ENCODE results near the gene BAIAP2. TPM values are rescaled to one million over a fixed set of nuclear protein-coding genes. Genes with fewer than 3 reads are reported as not detected.

BAIAP2 gene, protein sequence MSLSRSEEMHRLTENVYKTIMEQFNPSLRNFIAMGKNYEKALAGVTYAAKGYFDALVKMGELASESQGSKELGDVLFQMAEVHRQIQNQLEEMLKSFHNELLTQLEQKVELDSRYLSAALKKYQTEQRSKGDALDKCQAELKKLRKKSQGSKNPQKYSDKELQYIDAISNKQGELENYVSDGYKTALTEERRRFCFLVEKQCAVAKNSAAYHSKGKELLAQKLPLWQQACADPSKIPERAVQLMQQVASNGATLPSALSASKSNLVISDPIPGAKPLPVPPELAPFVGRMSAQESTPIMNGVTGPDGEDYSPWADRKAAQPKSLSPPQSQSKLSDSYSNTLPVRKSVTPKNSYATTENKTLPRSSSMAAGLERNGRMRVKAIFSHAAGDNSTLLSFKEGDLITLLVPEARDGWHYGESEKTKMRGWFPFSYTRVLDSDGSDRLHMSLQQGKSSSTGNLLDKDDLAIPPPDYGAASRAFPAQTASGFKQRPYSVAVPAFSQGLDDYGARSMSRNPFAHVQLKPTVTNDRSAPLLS
- total RNA-seq (10 to 100 TPM; 20.5 to 39.5 (median 33.8) TPM), polyA plus RNA-seq (31.8 TPM)
- long read RNA-seq, donor 1, transcript BAIAP2-201 (14 exons, 1,939 nt) = major isoform, 7 of 40 reads
- long read RNA-seq, donor 1, partial matches to known transcripts = 15 of 40 reads
- long read RNA-seq, donor 1, other reads (novel, unspliced or antisense) = 16 of 40 reads
- long read RNA-seq, donor 2, transcript BAIAP2-204 (14 exons, 2,095 nt) = major isoform, 12 of 35 reads
- long read RNA-seq, donor 2, partial matches to known transcripts = 9 of 35 reads
- long read RNA-seq, donor 2, other reads (novel, unspliced or antisense) = 11 of 35 reads
- long read RNA-seq, donor 3, transcript BAIAP2-201 (14 exons, 1,939 nt) = major isoform, 9 of 55 reads
- long read RNA-seq, donor 3, transcript BAIAP2-204 (14 exons, 2,095 nt) = minor isoform, 6 of 55 reads
- long read RNA-seq, donor 3, partial matches to known transcripts = 15 of 55 reads
- long read RNA-seq, donor 3, other reads (novel, unspliced or antisense) = 24 of 55 reads
- long read RNA-seq, donor 4, transcript BAIAP2-204 (14 exons, 2,095 nt) = major isoform, 7 of 39 reads
- long read RNA-seq, donor 4, partial matches to known transcripts = 9 of 39 reads
- long read RNA-seq, donor 4, other reads (novel, unspliced or antisense) = 19 of 39 reads

GRCh38 chr17:81034779-81035520, at the start of gene BAIAP2:
Gene BAIAP2, plus strand, starts transcription at chr17:81035151. Its CDS starts 104 bp downstream, at chr17:81035255.
- peak; percentile 77 to 80 for ATAC-seq
- H3K4me3 ChIP-seq (ENCODE audit: low read length) = peak within 1 kb of the TSS; percentile 87
- peaks cover 29% of the 10 kb centered on the region for H3K4me1 ChIP-seq (ENCODE audit: control insufficient read depth, insufficient read depth, low read length)
- WGBS = under 1% methylated on average over 91 of the region's 92 CpGs
- DNase-seq = peak; percentile 97 to 99 (median 99)
- H3K9me3 ChIP-seq (ENCODE audit: control insufficient read depth, low read length) = no peaks in the 10 kb centered on the region
- H3K27ac ChIP-seq (ENCODE audit: low read length) = peak within 1 kb of the TSS; percentile 53
- intact Hi-C loops (cut with DNase I) = no loop called here
- no peaks in the 10 kb centered on the region for H3K27me3 ChIP-seq (ENCODE audit: control insufficient read depth, insufficient read depth)

- DNase-seq = peak in 1 of 3 donors; percentile 37
- WGBS = 80% methylated on average over 7 of the region's 7 CpGs
- Histone ChIP-seq H3K27ac (ENCODE audit: low read length) (no peak overlapping the region), H3K4me3 (ENCODE audit: low read length) (no peak overlapping the region), H3K9me3 (ENCODE audit: control insufficient read depth, low read length) (no peaks in the 10 kb centered on the region), H3K4me1 (ENCODE audit: control insufficient read depth, insufficient read depth, low read length) (no peaks in the 10 kb centered on the region), H3K27me3 (ENCODE audit: control insufficient read depth, insufficient read depth) (no peaks in the 10 kb centered on the region)
- intact Hi-C loops (cut with DNase I) = loop anchor here in 1 of 4 donors (10.0 kb wide), 1 partner anchor 119 kb away; no protein-coding TSS in a partner anchor
- no peak for ATAC-seq
Observed at GRCh38 chr17:80986046-80986445, 48.9 kb upstream of the BAIAP2 start.

GRCh38 chr17:80986816-80987475, 48.0 kb upstream of the BAIAP2 start:
- Histone ChIP-seq H3K27ac (ENCODE audit: low read length) (no peak overlapping the region), H3K9me3 (ENCODE audit: control insufficient read depth, low read length) (no peaks in the 10 kb centered on the region), H3K4me1 (ENCODE audit: control insufficient read depth, insufficient read depth, low read length) (no peaks in the 10 kb centered on the region), H3K27me3 (ENCODE audit: control insufficient read depth, insufficient read depth) (no peaks in the 10 kb centered on the region), H3K4me3 (ENCODE audit: low read length) (no peak overlapping the region)
- peak in 2 of 3 donors; percentile 72 to 82 for DNase-seq
- intact Hi-C loops (cut with DNase I) = loop anchor here in 1 of 4 donors (10.0 kb wide), 1 partner anchor 118 kb away; no protein-coding TSS in a partner anchor
- WGBS = 58% methylated on average over 18 of the region's 18 CpGs
- peak in 1 of 2 donors; percentile 37 for ATAC-seq

GRCh38 chr17:80987941-80988461, 47.0 kb upstream of the BAIAP2 start:
- Histone ChIP-seq H3K27ac (ENCODE audit: low read length) (no peak overlapping the region), H3K9me3 (ENCODE audit: control insufficient read depth, low read length) (no peaks in the 10 kb centered on the region), H3K4me1 (ENCODE audit: control insufficient read depth, insufficient read depth, low read length) (peaks cover 3% of the 10 kb centered on the region), H3K4me3 (ENCODE audit: low read length) (no peak overlapping the region), H3K27me3 (ENCODE audit: control insufficient read depth, insufficient read depth) (no peaks in the 10 kb centered on the region)
- intact Hi-C loops (cut with DNase I) = loop anchor here in 1 of 4 donors (10.0 kb wide), 1 partner anchor 117 kb away; no protein-coding TSS in a partner anchor
- ATAC-seq (no peak), DNase-seq (peak in 2 of 3 donors; percentile 39 to 59)
- whole genome bisulfite sequencing = 71% methylated on average over 16 of the region's 16 CpGs

DNA sequence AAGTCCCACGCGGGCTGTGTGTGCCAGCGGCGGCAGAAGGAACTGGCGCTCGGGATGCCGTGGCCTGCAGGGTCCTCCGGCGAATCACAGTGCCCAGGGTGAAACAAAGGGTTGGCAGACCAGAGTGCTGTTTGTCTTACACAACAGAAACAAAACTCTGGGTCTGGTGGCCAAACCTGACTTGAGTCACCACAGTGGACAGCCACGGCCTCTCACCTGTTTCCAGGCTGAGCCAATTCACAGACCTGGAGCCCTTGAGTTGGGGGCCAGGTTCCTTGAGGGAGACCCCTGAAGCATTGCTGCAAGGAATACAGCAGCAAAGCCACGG, 45.4 kb upstream of the BAIAP2 start:
- peak in 1 of 3 donors; percentile 4 for DNase-seq
- 68% methylated on average over 11 of the region's 11 CpGs for WGBS
- H3K4me1 ChIP-seq (ENCODE audit: control insufficient read depth, insufficient read depth, low read length) = peaks cover 5% of the 10 kb centered on the region
- intact Hi-C loops (cut with DNase I) = loop anchor here in 1 of 4 donors (10.0 kb wide), 1 partner anchor 115 kb away; no protein-coding TSS in a partner anchor
- no peak for ATAC-seq
- no peak overlapping the region for H3K27ac ChIP-seq (ENCODE audit: low read length)
- H3K4me3 ChIP-seq (ENCODE audit: low read length) = no peak overlapping the region
- H3K9me3 ChIP-seq (ENCODE audit: control insufficient read depth, low read length) = no peaks in the 10 kb centered on the region
- no peaks in the 10 kb centered on the region for H3K27me3 ChIP-seq (ENCODE audit: control insufficient read depth, insufficient read depth)

- DNase-seq (peak in 2 of 3 donors; percentile 24 to 44), ATAC-seq (no peak)
- intact Hi-C loops (cut with DNase I) = no loop called here
- 43% methylated on average over 22 of the region's 22 CpGs for WGBS
- H3K27me3 ChIP-seq (ENCODE audit: control insufficient read depth, insufficient read depth) = no peaks in the 10 kb centered on the region
- no peak overlapping the region for H3K27ac ChIP-seq (ENCODE audit: low read length)
- peak overlapping the region; percentile 97 for H3K4me3 ChIP-seq (ENCODE audit: low read length)
- no peaks in the 10 kb centered on the region for H3K9me3 ChIP-seq (ENCODE audit: control insufficient read depth, low read length)
- H3K4me1 ChIP-seq (ENCODE audit: control insufficient read depth, insufficient read depth, low read length) = peaks cover 5% of the 10 kb centered on the region
Observed at GRCh38 chr17:80990921-80991644, 43.9 kb upstream of the BAIAP2 start.

DNA sequence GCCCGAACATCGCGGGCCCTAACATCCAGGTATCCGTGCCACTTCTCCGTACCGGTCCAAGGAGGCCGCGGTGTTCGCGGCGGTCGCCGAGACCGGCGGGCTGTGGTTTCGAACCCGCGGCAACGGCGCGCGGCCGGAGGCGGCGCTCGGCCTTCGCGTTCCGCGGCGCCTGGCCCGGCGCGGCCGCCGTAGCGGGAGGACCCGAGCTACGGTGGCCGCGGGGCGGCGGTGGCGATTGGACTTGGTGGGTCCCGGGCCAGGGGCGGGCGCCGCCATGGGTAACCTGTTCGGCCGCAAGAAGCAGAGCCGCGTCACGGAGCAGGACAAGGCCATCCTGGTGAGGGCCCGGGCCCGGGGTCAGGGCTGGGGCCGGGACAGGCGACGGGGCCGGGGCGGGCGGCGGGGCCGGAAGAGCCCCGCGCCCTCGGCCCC, 43.3 kb upstream of the BAIAP2 start, which contains the start of gene CHMP6:
TSS of gene CHMP6 (plus strand) at position 197 of the 432 bp plus-strand sequence. CDS start at position 275, 78 bp downstream.
- no peaks in the 10 kb centered on the region for H3K27me3 ChIP-seq (ENCODE audit: control insufficient read depth, insufficient read depth)
- H3K27ac ChIP-seq (ENCODE audit: low read length) = no peak within 1 kb of the TSS
- WGBS = under 1% methylated on average over 66 of the region's 66 CpGs
- H3K4me3 ChIP-seq (ENCODE audit: low read length) = peak within 1 kb of the TSS; percentile 97
- peak; percentile 84 to 92 (median 92) for DNase-seq
- peaks cover 5% of the 10 kb centered on the region for H3K4me1 ChIP-seq (ENCODE audit: control insufficient read depth, insufficient read depth, low read length)
- no peaks in the 10 kb centered on the region for H3K9me3 ChIP-seq (ENCODE audit: control insufficient read depth, low read length)
- ATAC-seq = peak; percentile 39 to 54
- intact Hi-C loops (cut with DNase I) = no loop called here

DNA sequence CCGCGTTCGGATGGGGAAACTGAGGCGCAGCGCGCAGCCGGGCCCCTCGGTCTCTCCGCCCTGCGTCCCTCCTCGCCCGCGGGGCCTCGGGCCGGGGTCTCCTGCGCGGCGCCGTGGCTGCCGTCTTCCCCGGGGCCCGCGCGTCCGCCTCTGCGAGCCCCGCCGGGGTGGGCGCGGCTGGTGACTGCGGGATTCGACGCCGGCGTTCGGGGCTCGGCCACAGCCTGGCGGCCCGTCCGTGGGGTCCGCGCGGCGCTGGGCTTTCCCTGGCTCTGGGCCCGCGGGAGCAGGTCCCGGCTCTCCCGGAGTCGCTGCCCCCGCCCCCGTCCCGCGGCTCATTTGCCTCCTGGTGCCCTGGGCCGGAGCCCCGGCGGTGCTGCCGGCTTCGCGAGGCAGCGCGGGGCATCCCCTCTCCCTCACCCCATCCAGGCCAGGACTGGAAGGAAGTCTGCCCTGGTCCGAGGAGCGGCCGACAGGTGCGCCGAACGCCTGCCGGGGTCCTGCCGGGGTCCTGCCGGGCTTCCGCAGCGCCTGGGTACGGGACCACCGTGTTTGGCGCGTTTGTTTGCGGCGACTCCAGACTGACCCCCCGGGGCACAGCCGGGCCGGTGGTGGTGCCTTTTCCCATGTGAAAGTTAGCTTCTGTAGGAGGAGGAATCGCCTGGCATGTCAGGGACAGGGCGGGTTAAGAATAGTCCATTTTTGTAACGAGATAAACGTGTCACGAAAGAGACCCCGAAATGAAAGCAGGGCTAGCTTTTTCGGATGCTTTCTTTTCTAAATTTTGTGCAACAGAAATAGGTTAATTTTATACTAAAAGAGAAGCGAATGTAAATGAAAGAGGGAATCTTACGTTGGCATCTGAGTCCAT, 42.6 kb upstream of the BAIAP2 start:
- peaks cover 5% of the 10 kb centered on the region for H3K4me1 ChIP-seq (ENCODE audit: control insufficient read depth, insufficient read depth, low read length)
- H3K27ac ChIP-seq (ENCODE audit: low read length) = no peak overlapping the region
- DNase-seq = peak in 2 of 3 donors; percentile 48 to 68
- intact Hi-C loops (cut with DNase I) = no loop called here
- H3K9me3 ChIP-seq (ENCODE audit: control insufficient read depth, low read length) = no peaks in the 10 kb centered on the region
- no peak for ATAC-seq
- no peaks in the 10 kb centered on the region for H3K27me3 ChIP-seq (ENCODE audit: control insufficient read depth, insufficient read depth)
- H3K4me3 ChIP-seq (ENCODE audit: low read length) = peak overlapping the region; percentile 97
- 3% methylated on average over 90 of the region's 90 CpGs for WGBS
